ENCODE data around the gene AQP6. TPM values are rescaled to one million over a fixed set of nuclear protein-coding genes. Genes with fewer than 3 reads are reported as not detected.

The AQP6 gene
- total RNA-seq, 1 experiment from 2014 or later = 0.09 TPM

DNA sequence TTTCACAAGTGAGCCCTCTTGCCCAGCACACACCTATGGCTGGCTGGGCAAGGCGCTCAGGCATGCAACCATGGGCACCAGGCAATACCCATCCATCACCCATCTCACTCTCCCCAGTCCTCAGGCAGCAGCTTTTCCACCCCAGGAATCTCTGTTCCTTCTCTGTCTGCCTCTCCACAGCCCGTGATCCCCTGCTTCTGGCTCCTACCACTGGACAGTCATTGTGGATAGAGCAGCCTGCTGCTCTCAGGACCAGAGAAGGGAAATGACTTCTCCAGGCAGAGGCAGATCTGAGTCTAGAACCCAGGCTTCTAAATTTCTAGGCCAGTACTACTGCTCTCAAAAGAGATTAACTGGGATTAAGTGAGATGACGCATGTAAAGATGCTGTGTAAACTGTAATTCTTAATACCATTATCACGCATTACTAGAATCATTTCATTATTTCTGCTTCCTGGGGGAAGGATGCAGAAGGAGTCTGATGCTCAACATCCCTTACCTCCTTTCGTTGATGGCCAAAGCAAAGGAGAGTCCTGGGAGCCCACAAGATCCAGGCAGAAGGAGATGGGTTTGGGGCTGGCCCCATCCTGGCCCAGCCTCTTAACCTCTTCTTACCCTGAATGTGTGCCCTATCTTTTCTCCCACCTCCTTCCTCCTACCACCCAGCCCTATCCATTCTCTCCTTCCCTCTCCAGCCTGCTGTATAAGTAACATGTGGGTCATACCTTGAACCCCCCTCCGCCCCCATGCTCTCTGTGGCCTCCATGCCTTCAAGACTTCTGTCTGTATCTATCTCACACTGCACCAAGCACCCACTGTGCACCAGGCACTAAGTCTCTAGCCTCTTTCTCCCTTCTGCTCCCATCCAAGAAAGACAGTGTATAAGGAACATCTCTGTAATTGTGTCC lies 15.8 kb upstream of the AQP6 start (continued):
- TF ChIP-seq ZNF671 (CRISPR knock-in tag; IDR thresholded peaks at IDR 0.05) (no peak), GTF2I (CRISPR knock-in tag; conservative IDR thresholded peaks at IDR 0.05) (no peak), NR1H2 (CRISPR knock-in tag; IDR thresholded peaks at IDR 0.05) (no peak), ZNF512 (CRISPR knock-in tag; IDR thresholded peaks at IDR 0.05; ENCODE audit: borderline replicate concordance) (no peak)

GRCh38 chr12:49957570-49957967 lies 15.2 kb upstream of the AQP6 start:
- ChIA-PET CTCF (interaction anchor here (4.9 to 7.6 kb wide), 2 partner anchors 10 to 11 kb away, joined by 61 to 70 read pairs; no protein-coding TSS in a partner anchor), POLR2A (no interaction called here)
- DNase-seq (ENCODE audit: low spot score) = no peak
- H3K36me3 Mint-ChIP-seq = no peaks in the 10 kb centered on the region
- H3K27me3 Mint-ChIP-seq (ENCODE audit: low read depth) = peaks cover 58% of the 10 kb centered on the region
- peaks cover 23% of the 10 kb centered on the region for H3K4me1 Mint-ChIP-seq
- TF ChIP-seq, protein P1, sequence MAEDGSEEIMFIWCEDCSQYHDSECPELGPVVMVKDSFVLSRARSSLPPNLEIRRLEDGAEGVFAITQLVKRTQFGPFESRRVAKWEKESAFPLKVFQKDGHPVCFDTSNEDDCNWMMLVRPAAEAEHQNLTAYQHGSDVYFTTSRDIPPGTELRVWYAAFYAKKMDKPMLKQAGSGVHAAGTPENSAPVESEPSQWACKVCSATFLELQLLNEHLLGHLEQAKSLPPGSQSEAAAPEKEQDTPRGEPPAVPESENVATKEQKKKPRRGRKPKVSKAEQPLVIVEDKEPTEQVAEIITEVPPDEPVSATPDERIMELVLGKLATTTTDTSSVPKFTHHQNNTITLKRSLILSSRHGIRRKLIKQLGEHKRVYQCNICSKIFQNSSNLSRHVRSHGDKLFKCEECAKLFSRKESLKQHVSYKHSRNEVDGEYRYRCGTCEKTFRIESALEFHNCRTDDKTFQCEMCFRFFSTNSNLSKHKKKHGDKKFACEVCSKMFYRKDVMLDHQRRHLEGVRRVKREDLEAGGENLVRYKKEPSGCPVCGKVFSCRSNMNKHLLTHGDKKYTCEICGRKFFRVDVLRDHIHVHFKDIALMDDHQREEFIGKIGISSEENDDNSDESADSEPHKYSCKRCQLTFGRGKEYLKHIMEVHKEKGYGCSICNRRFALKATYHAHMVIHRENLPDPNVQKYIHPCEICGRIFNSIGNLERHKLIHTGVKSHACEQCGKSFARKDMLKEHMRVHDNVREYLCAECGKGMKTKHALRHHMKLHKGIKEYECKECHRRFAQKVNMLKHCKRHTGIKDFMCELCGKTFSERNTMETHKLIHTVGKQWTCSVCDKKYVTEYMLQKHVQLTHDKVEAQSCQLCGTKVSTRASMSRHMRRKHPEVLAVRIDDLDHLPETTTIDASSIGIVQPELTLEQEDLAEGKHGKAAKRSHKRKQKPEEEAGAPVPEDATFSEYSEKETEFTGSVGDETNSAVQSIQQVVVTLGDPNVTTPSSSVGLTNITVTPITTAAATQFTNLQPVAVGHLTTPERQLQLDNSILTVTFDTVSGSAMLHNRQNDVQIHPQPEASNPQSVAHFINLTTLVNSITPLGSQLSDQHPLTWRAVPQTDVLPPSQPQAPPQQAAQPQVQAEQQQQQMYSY (CRISPR knock-in tag; IDR thresholded peaks at IDR 0.05) = no peak
- TF ChIP-seq NR1H2 (CRISPR knock-in tag; IDR thresholded peaks at IDR 0.05) = no peak
- TF ChIP-seq NR2C2 (CRISPR knock-in tag; IDR thresholded peaks at IDR 0.05) = no peak
- TF ChIP-seq, protein P2, sequence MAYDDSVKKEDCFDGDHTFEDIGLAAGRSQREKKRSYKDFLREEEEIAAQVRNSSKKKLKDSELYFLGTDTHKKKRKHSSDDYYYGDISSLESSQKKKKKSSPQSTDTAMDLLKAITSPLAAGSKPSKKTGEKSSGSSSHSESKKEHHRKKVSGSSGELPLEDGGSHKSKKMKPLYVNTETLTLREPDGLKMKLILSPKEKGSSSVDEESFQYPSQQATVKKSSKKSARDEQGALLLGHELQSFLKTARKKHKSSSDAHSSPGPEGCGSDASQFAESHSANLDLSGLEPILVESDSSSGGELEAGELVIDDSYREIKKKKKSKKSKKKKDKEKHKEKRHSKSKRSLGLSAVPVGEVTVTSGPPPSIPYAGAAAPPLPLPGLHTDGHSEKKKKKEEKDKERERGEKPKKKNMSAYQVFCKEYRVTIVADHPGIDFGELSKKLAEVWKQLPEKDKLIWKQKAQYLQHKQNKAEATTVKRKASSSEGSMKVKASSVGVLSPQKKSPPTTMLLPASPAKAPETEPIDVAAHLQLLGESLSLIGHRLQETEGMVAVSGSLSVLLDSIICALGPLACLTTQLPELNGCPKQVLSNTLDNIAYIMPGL (CRISPR knock-in tag; IDR thresholded peaks at IDR 0.05) = no peak
- TF ChIP-seq JUN (CRISPR knock-in tag; IDR thresholded peaks at IDR 0.05) = no peak
- no peak for TF ChIP-seq NFYB (CRISPR knock-in tag; conservative IDR thresholded peaks at IDR 0.05; ENCODE audit: low read depth)
- TF ChIP-seq ZNF317 (CRISPR knock-in tag; IDR thresholded peaks at IDR 0.05; ENCODE audit: borderline replicate concordance, low read depth) = no peak
- TF ChIP-seq ZBTB21 (CRISPR knock-in tag; IDR thresholded peaks at IDR 0.05; ENCODE audit: borderline replicate concordance) = no peak
- TF ChIP-seq, protein P3, sequence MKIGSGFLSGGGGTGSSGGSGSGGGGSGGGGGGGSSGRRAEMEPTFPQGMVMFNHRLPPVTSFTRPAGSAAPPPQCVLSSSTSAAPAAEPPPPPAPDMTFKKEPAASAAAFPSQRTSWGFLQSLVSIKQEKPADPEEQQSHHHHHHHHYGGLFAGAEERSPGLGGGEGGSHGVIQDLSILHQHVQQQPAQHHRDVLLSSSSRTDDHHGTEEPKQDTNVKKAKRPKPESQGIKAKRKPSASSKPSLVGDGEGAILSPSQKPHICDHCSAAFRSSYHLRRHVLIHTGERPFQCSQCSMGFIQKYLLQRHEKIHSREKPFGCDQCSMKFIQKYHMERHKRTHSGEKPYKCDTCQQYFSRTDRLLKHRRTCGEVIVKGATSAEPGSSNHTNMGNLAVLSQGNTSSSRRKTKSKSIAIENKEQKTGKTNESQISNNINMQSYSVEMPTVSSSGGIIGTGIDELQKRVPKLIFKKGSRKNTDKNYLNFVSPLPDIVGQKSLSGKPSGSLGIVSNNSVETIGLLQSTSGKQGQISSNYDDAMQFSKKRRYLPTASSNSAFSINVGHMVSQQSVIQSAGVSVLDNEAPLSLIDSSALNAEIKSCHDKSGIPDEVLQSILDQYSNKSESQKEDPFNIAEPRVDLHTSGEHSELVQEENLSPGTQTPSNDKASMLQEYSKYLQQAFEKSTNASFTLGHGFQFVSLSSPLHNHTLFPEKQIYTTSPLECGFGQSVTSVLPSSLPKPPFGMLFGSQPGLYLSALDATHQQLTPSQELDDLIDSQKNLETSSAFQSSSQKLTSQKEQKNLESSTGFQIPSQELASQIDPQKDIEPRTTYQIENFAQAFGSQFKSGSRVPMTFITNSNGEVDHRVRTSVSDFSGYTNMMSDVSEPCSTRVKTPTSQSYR (CRISPR knock-in tag; IDR thresholded peaks at IDR 0.05) = no peak
- TF ChIP-seq PRRX2 (CRISPR knock-in tag; IDR thresholded peaks at IDR 0.05) = no peak
- TF ChIP-seq SMAD3 (CRISPR knock-in tag; IDR thresholded peaks at IDR 0.05; ENCODE audit: borderline replicate concordance) = no peak
- no peak for TF ChIP-seq EMX1 (CRISPR knock-in tag; IDR thresholded peaks at IDR 0.05)
- no peak for TF ChIP-seq ZNF671 (CRISPR knock-in tag; IDR thresholded peaks at IDR 0.05)
- no peak overlapping the region for H3K27ac Mint-ChIP-seq
- no peak overlapping the region for H3K4me3 Mint-ChIP-seq
- no peak for ATAC-seq
- no peaks in the 10 kb centered on the region for H3K9me3 Mint-ChIP-seq

All from WTC11 (cell line).